A673 (cell line): Measurements from ENCODE around the gene MISP3. TPM values are rescaled to one million over a fixed set of nuclear protein-coding genes. Genes with fewer than 3 reads are reported as not detected.

Source experiments
- BruUV-seq: library from RNA; stranded (reverse); fragments of 400-500 nt; replicated peaks from 2 replicates; lab custom pipeline; 2021; lab: Mats Ljungman, UMichigan
- CTCF ChIA-PET: fragments of 300-600 bp; sonication (Branson Sonifier 250); formaldehyde crosslinking; loops from one replicate; lab custom pipeline; 2022; ENCODE audit warnings: antibody characterized with exemption; lab: Charles Lee
- POLR2A ChIA-PET: fragments of 300-600 bp; sonication (Branson Sonifier 250); formaldehyde crosslinking; loops from one replicate; lab custom pipeline; 2022; ENCODE audit warnings: antibody characterized with exemption; ENCODE audit not compliant: low non-redundant PET; lab: Charles Lee
- DNase-seq: peaks from one replicate; pipeline ENCODE4 v3.0.0-alpha.2; 2015; ENCODE audit warnings: low spot score
- H3K27ac ChIP-seq: fragments of 200-600 bp; sonication (generic); 2 replicates; pipeline ENCODE4 v1.5.1; 2016; ENCODE audit warnings: mixed run types, low read depth, mild to moderate bottlenecking, mixed read lengths, antibody characterized with exemption, low read length; ENCODE audit not compliant: poor library complexity, severe bottlenecking
- H3K27me3 ChIP-seq: fragments of 200-600 bp; sonication (generic); replicated peaks from 2 replicates; pipeline ENCODE4 v1.6.1; 2017; ENCODE audit warnings: mixed run types, low read depth, mild to moderate bottlenecking, mixed read lengths, antibody characterized with exemption, low read length; ENCODE audit not compliant: insufficient read depth, poor library complexity
- H3K36me3 ChIP-seq: fragments of 200-600 bp; sonication (generic); 2 replicates; pipeline ENCODE4 v1.6.1; 2016; ENCODE audit warnings: mixed run types, mild to moderate bottlenecking, mixed read lengths, antibody characterized with exemption, low read length; ENCODE audit not compliant: insufficient read depth, poor library complexity, severe bottlenecking
- H3K4me1 ChIP-seq: fragments of 200-600 bp; sonication (generic); 2 replicates; pipeline ENCODE4 v1.6.1; 2017; ENCODE audit warnings: mixed run types, mild to moderate bottlenecking, mixed read lengths, antibody characterized with exemption, low read length; ENCODE audit not compliant: insufficient read depth, poor library complexity, severe bottlenecking
- H3K4me3 ChIP-seq: fragments of 200-600 bp; sonication (generic); 2 replicates; pipeline ENCODE4 v1.5.1; 2016; ENCODE audit warnings: low read depth, mixed run types, mild to moderate bottlenecking, mixed read lengths, low read length; ENCODE audit not compliant: poor library complexity, severe bottlenecking
- H3K9me3 ChIP-seq: fragments of 200-600 bp; sonication (generic); 2 replicates; pipeline ENCODE4 v1.6.1; 2016; ENCODE audit warnings: mixed run types, low read depth, mild to moderate bottlenecking, mixed read lengths, antibody characterized with exemption, low read length; ENCODE audit not compliant: poor library complexity, severe bottlenecking
- CTCF ChIP-seq: fragments of 300-800, 200-600 bp; sonication (generic); conservative IDR thresholded peaks from 2 replicates; pipeline ENCODE4 v1.5.1; 2017; ENCODE audit warnings: low read depth, mild to moderate bottlenecking, antibody characterized with exemption, low read length, moderate library complexity, mixed read lengths
- EZH2 ChIP-seq: fragments of 200-600 bp; sonication (generic); IDR thresholded peaks from 2 replicates; pipeline ENCODE4 v1.6.1; 2017; ENCODE audit warnings: borderline replicate concordance, low read depth, mild to moderate bottlenecking, mixed read lengths, antibody characterized with exemption, low read length; ENCODE audit not compliant: poor library complexity, severe bottlenecking
- intact Hi-C: fragments of 100-400 bp; cut with micrococcal nuclease; formaldehyde crosslinking; loops from one replicate; pipeline ENCODE4 v1.10.0; 2022; ENCODE audit not compliant: unreplicated experiment
- total RNA-seq: library from RNA; stranded (reverse); gene quantifications from 2 replicates; pipeline ENCODE4 v1.2.3, GENCODE V29; 2021

MISP3 gene
- total RNA-seq, 1 experiment from 2014 or later = 0.26 TPM

DNA sequence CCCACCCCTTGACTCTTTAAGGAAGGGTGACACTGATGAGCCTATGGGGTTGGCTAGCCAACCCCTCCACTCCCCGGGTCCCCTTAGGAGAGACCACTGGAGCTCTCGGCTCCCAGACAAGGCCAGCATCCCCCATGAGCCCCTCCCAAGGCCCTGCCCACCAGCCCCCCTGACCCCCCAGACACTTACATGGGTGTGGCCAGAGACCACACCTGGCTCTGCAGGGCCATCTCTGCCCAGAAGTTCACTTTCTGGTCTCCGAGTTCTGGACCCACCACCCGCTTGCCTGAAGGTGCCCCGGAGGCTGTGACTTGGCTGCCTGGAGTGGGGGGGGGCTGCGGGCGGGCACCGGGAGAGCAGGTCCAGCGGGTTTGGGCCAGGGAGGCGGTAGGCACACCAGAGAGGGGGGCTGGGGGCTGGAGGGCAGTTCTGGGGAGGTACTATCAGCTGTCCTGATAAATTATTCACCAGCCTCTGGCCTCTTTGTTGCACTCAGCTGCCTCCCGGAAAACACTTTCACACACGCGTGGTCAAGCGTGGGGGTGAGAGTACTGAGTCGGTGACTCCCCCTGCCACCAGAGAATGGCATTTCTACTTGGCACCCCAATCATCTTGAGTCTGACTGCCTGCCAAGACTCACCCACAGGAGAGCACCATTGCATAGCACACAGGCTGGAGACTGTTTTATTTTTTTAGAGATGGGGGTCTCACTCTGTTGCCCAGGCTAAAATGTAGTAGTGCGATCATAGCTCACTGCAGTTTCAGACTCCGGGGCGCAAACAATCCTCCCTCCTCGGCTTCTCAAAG lies 10.6 kb upstream of the MISP3 start, which contains the start of gene PALM3:
PALM3 (minus strand) TSS at position 326 of the 807 bp plus-strand sequence; CDS start at position 230, 96 bp downstream.
- Histone ChIP-seq H3K4me1 (peaks cover 12% of the 10 kb centered on the region), H3K36me3 (no peaks in the 10 kb centered on the region), H3K4me3 (no peak within 1 kb of the TSS), H3K9me3 (no peaks in the 10 kb centered on the region), H3K27me3 (no peaks in the 10 kb centered on the region), H3K27ac (no peak within 1 kb of the TSS)
- CTCF ChIA-PET = interaction anchor here (1.5 kb wide), 1 partner anchor 9 kb away, joined by 3 read pairs; no protein-coding TSS in a partner anchor
- no TSS peak for BruUV-seq
- no peak for TF ChIP-seq CTCF
- TF ChIP-seq EZH2 = no peak
- POLR2A ChIA-PET = no interaction called here
- DNase-seq = no peak
- intact Hi-C loops = no loop called here

DNA sequence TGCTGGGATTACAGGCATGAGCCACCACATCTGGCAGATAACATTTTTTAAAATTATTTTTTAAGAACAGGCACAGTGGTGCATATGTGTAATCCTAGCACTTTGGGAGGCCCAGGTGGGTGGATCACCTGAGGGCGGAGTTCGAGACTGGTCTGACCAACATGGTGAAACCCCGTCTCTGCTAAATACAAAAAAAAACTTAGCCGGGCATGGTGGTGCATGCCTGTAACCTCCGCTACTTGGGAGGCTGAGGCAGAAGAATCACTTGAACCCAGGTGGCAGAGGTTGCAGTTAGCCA lies 10.1 kb upstream of the MISP3 start:
- Histone ChIP-seq H3K27me3 (no peaks in the 10 kb centered on the region), H3K4me3 (no peak overlapping the region), H3K4me1 (peaks cover 12% of the 10 kb centered on the region), H3K27ac (no peak overlapping the region), H3K36me3 (no peaks in the 10 kb centered on the region), H3K9me3 (no peaks in the 10 kb centered on the region)
- intact Hi-C loops = no loop called here
- BruUV-seq = no TSS peak
- CTCF ChIA-PET = interaction anchor here (1.5 kb wide), 1 partner anchor 8 kb away, joined by 3 read pairs; no protein-coding TSS in a partner anchor
- DNase-seq = no peak
- TF ChIP-seq EZH2 (no peak), CTCF (no peak)
- POLR2A ChIA-PET = no interaction called here

DNA sequence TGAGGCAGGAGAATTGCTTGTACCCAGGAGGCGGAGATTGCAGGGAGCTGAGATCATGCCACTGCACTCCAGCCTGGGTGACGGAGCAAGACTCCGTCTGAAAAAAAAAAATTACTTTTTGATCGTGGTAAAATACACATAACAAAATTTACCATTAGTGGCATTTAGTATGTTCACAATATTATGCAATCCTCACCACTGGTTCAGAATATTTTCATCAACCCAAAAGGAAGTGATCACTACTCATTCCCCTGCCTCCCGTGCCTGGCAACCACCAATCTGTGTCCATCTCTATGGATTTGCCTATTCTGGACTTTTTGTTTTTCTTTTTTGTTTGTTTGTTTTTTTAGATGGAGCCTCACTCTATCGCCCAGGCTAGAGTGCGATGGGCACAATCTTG lies 9.5 kb upstream of the MISP3 start:
- peaks cover 8% of the 10 kb centered on the region for H3K4me1 ChIP-seq
- TF ChIP-seq CTCF (no peak), EZH2 (no peak)
- H3K4me3 ChIP-seq = no peak overlapping the region
- intact Hi-C loops = no loop called here
- BruUV-seq = no TSS peak
- ChIA-PET CTCF (no interaction called here), POLR2A (no interaction called here)
- no peak overlapping the region for H3K27ac ChIP-seq
- H3K9me3 ChIP-seq = no peaks in the 10 kb centered on the region
- DNase-seq = no peak
- no peaks in the 10 kb centered on the region for H3K27me3 ChIP-seq
- no peaks in the 10 kb centered on the region for H3K36me3 ChIP-seq
